B cell (primary cell): ENCODE measurements around the gene SYT14.

Experiments used
- EZH2 ChIP-seq: IDR thresholded peaks from 2 replicates; pipeline ENCODE4 v1.6.1; 2012; ENCODE audit warnings: borderline replicate concordance, low read depth, mild to moderate bottlenecking, moderate library complexity, low read length; ENCODE audit not compliant: insufficient read depth, poor library complexity, severe bottlenecking
- TF ChIP-seq, protein P1 (sequence below): fragments of 200-600 bp; IDR thresholded peaks from one replicate; pipeline ENCODE4 v1.8.0; 2022; ENCODE audit warnings: antibody characterized with exemption, mild to moderate bottlenecking

DNA sequence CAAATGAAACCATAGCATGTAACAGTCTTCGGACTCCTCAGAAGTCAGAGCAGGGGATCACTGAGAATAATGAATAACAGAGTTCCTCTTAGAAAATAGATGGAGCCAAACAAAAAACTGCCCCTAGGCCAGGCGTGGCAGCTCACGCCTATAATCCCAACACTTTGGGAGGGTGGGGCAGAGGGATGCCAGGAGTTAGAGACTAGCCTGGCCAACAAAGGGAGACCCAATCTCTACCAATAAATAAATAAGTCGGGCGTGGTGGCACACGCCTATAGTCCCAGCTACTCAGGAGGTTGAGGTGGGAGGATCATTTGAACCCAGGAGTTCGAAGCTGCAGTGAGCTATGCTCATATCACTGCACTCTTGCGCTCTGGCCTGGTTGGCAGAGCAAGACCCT lies 236.1 kb downstream of the SYT14 start:
- TF ChIP-seq, protein P1, sequence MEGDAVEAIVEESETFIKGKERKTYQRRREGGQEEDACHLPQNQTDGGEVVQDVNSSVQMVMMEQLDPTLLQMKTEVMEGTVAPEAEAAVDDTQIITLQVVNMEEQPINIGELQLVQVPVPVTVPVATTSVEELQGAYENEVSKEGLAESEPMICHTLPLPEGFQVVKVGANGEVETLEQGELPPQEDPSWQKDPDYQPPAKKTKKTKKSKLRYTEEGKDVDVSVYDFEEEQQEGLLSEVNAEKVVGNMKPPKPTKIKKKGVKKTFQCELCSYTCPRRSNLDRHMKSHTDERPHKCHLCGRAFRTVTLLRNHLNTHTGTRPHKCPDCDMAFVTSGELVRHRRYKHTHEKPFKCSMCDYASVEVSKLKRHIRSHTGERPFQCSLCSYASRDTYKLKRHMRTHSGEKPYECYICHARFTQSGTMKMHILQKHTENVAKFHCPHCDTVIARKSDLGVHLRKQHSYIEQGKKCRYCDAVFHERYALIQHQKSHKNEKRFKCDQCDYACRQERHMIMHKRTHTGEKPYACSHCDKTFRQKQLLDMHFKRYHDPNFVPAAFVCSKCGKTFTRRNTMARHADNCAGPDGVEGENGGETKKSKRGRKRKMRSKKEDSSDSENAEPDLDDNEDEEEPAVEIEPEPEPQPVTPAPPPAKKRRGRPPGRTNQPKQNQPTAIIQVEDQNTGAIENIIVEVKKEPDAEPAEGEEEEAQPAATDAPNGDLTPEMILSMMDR, result no peak
- no peak for TF ChIP-seq EZH2
